Activated CD4-positive, CD25-positive, alpha-beta regulatory T cell treated with anti-CD3 and anti-CD28 coated beads, Interleukin-2, amount 50 U/mL, for 16 hours (primary cell): Measurements from ENCODE around the gene MRPS7.

ENCODE experiments used
- DNase-seq: peaks from one replicate; pipeline ENCODE4 v3.0.0-alpha.2; 2020; ENCODE audit warnings: low read depth, low spot score

MRPS7 gene

GRCh38 chr17:75308732-75309629 is 47.3 kb downstream of the MRPS7 start:
- DNase-seq: no peak

GRCh38 chr17:75313941-75314551 is 52.4 kb downstream of the MRPS7 start:
- DNase-seq: no peak

- DNase-seq: no peak
Observed at GRCh38 chr17:75315541-75316243, 54.0 kb downstream of the MRPS7 start.
